CD4-positive, alpha-beta T cell (primary cell): ENCODE measurements around the gene LDB2. TPM values are rescaled to one million over a fixed set of nuclear protein-coding genes. Genes with fewer than 3 reads are reported as not detected.

Experiments
- ATAC-seq: fragments of 200-7000 bp; cut with Tn5 transposase; one replicate; pipeline ENCODE4 v1.10.0; 2022; ENCODE audit warnings: mild to moderate bottlenecking; ENCODE audit not compliant: poor library complexity
- CTCF ChIA-PET: fragments of 350-600 bp; sonication (Branson Sonifier 250); formaldehyde crosslinking; loops from one replicate; lab custom pipeline; 2021; ENCODE audit warnings: antibody characterized with exemption, inconsistent platforms; lab: Charles Lee
- POLR2A ChIA-PET: fragments of 350-600 bp; sonication (Branson Sonifier 250); formaldehyde crosslinking; loops from one replicate; lab custom pipeline; 2021; ENCODE audit warnings: antibody characterized with exemption, inconsistent platforms; lab: Charles Lee
- DNase-seq, 14 experiments: peaks; one replicate each; pipeline ENCODE4 v3.0.0-alpha.2; 2013 to 2020; ENCODE audit warnings: mixed read lengths in 2 of 14
- H3K27ac ChIP-seq, 2 donors: one replicate each; pipeline versions ENCODE4 v1.5.1 to v1.7.0; 2013; ENCODE audit warnings: low read length in 2 of 2, low read depth in 1 of 2, mild to moderate bottlenecking in 1 of 2
- H3K27me3 ChIP-seq, 2 experiments: 1 replicate in 1 of 2; 2 replicates in 1 of 2; pipeline versions ENCODE4 v1.6.1 to v1.7.0; 2013; ENCODE audit warnings: low read length in 2 of 2, control low read depth in 1 of 2, mild to moderate bottlenecking in 1 of 2, moderate library complexity in 1 of 2; ENCODE audit not compliant: insufficient read depth in 2 of 2, control insufficient read depth in 1 of 2
- H3K36me3 ChIP-seq: one replicate; pipeline ENCODE4 v1.6.1; 2013; ENCODE audit warnings: low read length, control low read depth; ENCODE audit not compliant: insufficient read depth
- H3K4me1 ChIP-seq: one replicate; pipeline ENCODE4 v1.6.1; 2013; ENCODE audit warnings: low read length, control low read depth; ENCODE audit not compliant: insufficient read depth
- H3K4me3 ChIP-seq: one replicate; pipeline ENCODE4 v1.5.1; 2013; ENCODE audit warnings: mild to moderate bottlenecking, low read length, moderate library complexity
- H3K9me3 ChIP-seq, 2 experiments: 1 replicate in 1 of 2; 2 replicates in 1 of 2; pipeline versions ENCODE4 v1.6.1 to v1.7.0; 2013; ENCODE audit warnings: low read length in 2 of 2, mild to moderate bottlenecking in 2 of 2, control low read depth in 1 of 2, moderate library complexity in 1 of 2; ENCODE audit not compliant: control insufficient read depth in 1 of 2, insufficient read depth in 1 of 2
- H3K27ac Mint-ChIP-seq: one replicate; pipeline ENCODE4 v1.8.0; 2020; ENCODE audit warnings: mixed read lengths
- H3K27me3 Mint-ChIP-seq: one replicate; pipeline ENCODE4 v1.8.0; 2021; ENCODE audit warnings: mixed read lengths
- H3K36me3 Mint-ChIP-seq: one replicate; pipeline ENCODE4 v1.8.0; 2021; ENCODE audit warnings: low read depth, mixed read lengths
- H3K4me1 Mint-ChIP-seq: one replicate; pipeline ENCODE4 v1.8.0; 2021; ENCODE audit warnings: low read depth, mixed read lengths
- H3K4me3 Mint-ChIP-seq: one replicate; pipeline ENCODE4 v1.8.0; 2020; ENCODE audit warnings: mild to moderate bottlenecking, mixed read lengths
- H3K9me3 Mint-ChIP-seq: one replicate; pipeline ENCODE4 v1.8.0; 2020; ENCODE audit warnings: mixed read lengths
- intact Hi-C, 2 experiments: fragments of 100-400 bp; cut with DNase I in 1 of 2; cut with micrococcal nuclease in 1 of 2; formaldehyde crosslinking; loops; one replicate each; pipeline versions ENCODE4 v1.15.1 to v1.9.0; 2023 to 2025; cut with DNase I, micrococcal nuclease
- total RNA-seq, 174 experiments: library from RNA in 2 of 174; stranded (reverse) in 2 of 174; gene quantifications; one replicate each; pipeline ENCODE4 v1.2.3 and lab custom pipeline; 2021 to 2026
- TF ChIP-seq, protein P1 (sequence below): fragments of 200-600 bp; IDR thresholded peaks from one replicate; pipeline ENCODE4 v1.8.0; 2022; ENCODE audit warnings: antibody characterized with exemption, mild to moderate bottlenecking

The LDB2 gene
- total RNA-seq, 2 experiments from 2014 or later, result not detected

DNA sequence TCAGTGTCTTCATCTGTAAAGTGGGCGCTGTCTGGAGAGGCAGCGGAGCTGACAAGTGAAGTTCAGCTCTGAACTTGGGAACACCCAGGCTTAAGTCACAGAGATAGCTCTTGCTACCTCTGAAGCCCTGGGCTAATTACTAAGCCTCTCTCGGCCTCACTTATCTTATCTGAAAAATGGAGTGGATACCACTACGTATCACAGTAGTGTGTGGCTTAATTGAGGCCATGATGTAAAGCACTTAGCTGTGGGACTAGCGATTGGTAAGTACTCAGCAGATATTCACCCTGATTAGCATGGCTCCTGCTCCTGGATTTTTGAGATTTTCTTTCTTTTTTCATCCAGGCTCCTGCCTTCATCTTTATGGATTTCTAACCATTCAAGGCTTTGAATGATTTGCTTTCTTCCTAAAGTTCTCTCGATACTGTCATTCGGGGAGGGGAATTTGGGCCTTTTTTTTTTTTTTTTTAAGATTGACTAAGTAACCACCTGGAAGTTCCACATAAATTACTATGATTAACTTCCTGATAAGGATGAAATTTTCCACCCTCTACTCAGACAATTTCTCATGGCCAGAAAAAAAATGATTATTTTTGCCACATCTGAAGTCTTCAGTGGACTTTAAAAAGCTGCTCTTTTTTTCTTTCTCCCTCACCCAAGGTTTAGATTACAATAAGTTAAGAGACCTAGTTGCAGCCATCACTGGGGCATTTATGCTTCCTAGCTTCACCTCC, 17.1 kb downstream of the LDB2 start:
- H3K4me3 ChIP-seq, result no peak overlapping the region
- Mint-ChIP-seq H3K27me3 (no peaks in the 10 kb centered on the region), H3K9me3 (peaks cover 3% of the 10 kb centered on the region), H3K4me1 (no peaks in the 10 kb centered on the region), H3K27ac (no peak overlapping the region), H3K36me3 (no peaks in the 10 kb centered on the region), H3K4me3 (no peak overlapping the region)
- TF ChIP-seq, protein P1, sequence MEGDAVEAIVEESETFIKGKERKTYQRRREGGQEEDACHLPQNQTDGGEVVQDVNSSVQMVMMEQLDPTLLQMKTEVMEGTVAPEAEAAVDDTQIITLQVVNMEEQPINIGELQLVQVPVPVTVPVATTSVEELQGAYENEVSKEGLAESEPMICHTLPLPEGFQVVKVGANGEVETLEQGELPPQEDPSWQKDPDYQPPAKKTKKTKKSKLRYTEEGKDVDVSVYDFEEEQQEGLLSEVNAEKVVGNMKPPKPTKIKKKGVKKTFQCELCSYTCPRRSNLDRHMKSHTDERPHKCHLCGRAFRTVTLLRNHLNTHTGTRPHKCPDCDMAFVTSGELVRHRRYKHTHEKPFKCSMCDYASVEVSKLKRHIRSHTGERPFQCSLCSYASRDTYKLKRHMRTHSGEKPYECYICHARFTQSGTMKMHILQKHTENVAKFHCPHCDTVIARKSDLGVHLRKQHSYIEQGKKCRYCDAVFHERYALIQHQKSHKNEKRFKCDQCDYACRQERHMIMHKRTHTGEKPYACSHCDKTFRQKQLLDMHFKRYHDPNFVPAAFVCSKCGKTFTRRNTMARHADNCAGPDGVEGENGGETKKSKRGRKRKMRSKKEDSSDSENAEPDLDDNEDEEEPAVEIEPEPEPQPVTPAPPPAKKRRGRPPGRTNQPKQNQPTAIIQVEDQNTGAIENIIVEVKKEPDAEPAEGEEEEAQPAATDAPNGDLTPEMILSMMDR, result no peak
- ChIA-PET CTCF (no interaction called here), POLR2A (no interaction called here)
- ATAC-seq, result no peak
- H3K9me3 ChIP-seq, result no peaks in the 10 kb centered on the region
- intact Hi-C loops, result no loop called here
- H3K4me1 ChIP-seq, result no peaks in the 10 kb centered on the region
- H3K27me3 ChIP-seq, result no peaks in the 10 kb centered on the region
- DNase-seq, result no peak
- H3K27ac ChIP-seq, result no peak overlapping the region
- H3K36me3 ChIP-seq, result no peaks in the 10 kb centered on the region

GRCh38 chr4:16875487-16875886, 23.0 kb downstream of the LDB2 start:
- intact Hi-C loops, result no loop called here
- Histone ChIP-seq H3K9me3 (no peaks in the 10 kb centered on the region), H3K4me1 (no peaks in the 10 kb centered on the region), H3K27ac (no peak overlapping the region), H3K4me3 (no peak overlapping the region), H3K36me3 (no peaks in the 10 kb centered on the region), H3K27me3 (no peaks in the 10 kb centered on the region)
- ATAC-seq (no peak), DNase-seq (no peak)
- H3K9me3 Mint-ChIP-seq, result no peaks in the 10 kb centered on the region
- TF ChIP-seq, protein P1, result no peak
- no peaks in the 10 kb centered on the region for H3K36me3 Mint-ChIP-seq
- no peaks in the 10 kb centered on the region for H3K27me3 Mint-ChIP-seq
- no peaks in the 10 kb centered on the region for H3K4me1 Mint-ChIP-seq
- H3K27ac Mint-ChIP-seq, result no peak overlapping the region
- ChIA-PET POLR2A (no interaction called here), CTCF (no interaction called here)
- no peak overlapping the region for H3K4me3 Mint-ChIP-seq

- ATAC-seq (no peak), DNase-seq (no peak)
- Histone ChIP-seq H3K27me3 (no peaks in the 10 kb centered on the region), H3K4me3 (no peak overlapping the region), H3K4me1 (no peaks in the 10 kb centered on the region), H3K36me3 (no peaks in the 10 kb centered on the region), H3K27ac (no peak overlapping the region), H3K9me3 (no peaks in the 10 kb centered on the region)
- Mint-ChIP-seq H3K27ac (no peak overlapping the region), H3K4me3 (no peak overlapping the region), H3K9me3 (no peaks in the 10 kb centered on the region), H3K4me1 (no peaks in the 10 kb centered on the region), H3K36me3 (no peaks in the 10 kb centered on the region), H3K27me3 (no peaks in the 10 kb centered on the region)
- TF ChIP-seq, protein P1, result no peak
- ChIA-PET POLR2A (no interaction called here), CTCF (no interaction called here)
- intact Hi-C loops, result no loop called here
These were observed 28.7 kb downstream of the LDB2 start for GRCh38 chr4:16869594-16870245.
